Measurements from ENCODE around the gene PSMB11.

DNA sequence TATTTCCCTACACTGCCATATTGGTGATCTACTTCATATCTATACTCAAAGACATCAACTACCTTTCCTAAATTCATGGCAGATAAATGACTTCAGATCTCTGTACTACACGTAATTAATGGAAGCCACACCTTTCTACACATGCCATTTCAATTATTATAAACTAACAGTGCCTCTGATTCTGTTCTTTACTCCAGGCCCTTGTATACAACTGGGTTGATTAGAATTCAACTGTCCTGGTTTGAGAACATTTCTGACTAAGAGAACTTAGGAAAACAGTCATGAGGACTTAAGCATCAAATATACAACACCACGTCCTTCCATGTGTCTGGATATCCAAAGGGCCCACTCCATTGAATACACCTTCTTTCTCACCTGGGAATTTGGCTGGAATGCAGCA lies 51.1 kb downstream of the PSMB11 start:
- TF ChIP-seq POLR2A (IDR thresholded peaks at IDR 0.05) (no peak), EP300 (IDR thresholded peaks at IDR 0.05) (no peak)
- TF ChIP-seq, protein P1, sequence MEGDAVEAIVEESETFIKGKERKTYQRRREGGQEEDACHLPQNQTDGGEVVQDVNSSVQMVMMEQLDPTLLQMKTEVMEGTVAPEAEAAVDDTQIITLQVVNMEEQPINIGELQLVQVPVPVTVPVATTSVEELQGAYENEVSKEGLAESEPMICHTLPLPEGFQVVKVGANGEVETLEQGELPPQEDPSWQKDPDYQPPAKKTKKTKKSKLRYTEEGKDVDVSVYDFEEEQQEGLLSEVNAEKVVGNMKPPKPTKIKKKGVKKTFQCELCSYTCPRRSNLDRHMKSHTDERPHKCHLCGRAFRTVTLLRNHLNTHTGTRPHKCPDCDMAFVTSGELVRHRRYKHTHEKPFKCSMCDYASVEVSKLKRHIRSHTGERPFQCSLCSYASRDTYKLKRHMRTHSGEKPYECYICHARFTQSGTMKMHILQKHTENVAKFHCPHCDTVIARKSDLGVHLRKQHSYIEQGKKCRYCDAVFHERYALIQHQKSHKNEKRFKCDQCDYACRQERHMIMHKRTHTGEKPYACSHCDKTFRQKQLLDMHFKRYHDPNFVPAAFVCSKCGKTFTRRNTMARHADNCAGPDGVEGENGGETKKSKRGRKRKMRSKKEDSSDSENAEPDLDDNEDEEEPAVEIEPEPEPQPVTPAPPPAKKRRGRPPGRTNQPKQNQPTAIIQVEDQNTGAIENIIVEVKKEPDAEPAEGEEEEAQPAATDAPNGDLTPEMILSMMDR (IDR thresholded peaks at IDR 0.05), result no peak
